Neutrophil (primary cell): ENCODE results near the gene SFRP4.
A peak's percentile ranks its signal among the peaks of the same experiment; 100 is the strongest.
"Not testable (repeated sequence)": the region's sequence is repeated elsewhere in the genome, so short reads cannot be mapped to it uniquely, and the experiment has no call there.

Experiments
- H3K27ac ChIP-seq: fragments of 200-600 bp; sonication (generic); 2 replicates; pipeline ENCODE4 v1.5.1; 2016; ENCODE audit warnings: mild to moderate bottlenecking, moderate library complexity
- H3K27me3 ChIP-seq: fragments of 200-600 bp; sonication (generic); 2 replicates; pipeline ENCODE4 v1.6.0; 2016; ENCODE audit warnings: mild to moderate bottlenecking
- H3K36me3 ChIP-seq: fragments of 200-600 bp; sonication (generic); 2 replicates; pipeline ENCODE4 v1.5.1; 2017
- H3K4me1 ChIP-seq, 2 experiments: fragments of 200-600 bp in 1 of 2; sonication (generic) in 1 of 2; 1 replicate in 1 of 2; 2 replicates in 1 of 2; pipeline versions ENCODE4 v1.5.1 to v1.6.1; 2013 to 2016; ENCODE audit warnings: low read depth in 1 of 2, low read length in 1 of 2, mild to moderate bottlenecking in 1 of 2, moderate library complexity in 1 of 2; ENCODE audit not compliant: control insufficient read depth in 1 of 2, insufficient read depth in 1 of 2
- H3K4me3 ChIP-seq, 2 experiments: fragments of 200-600 bp in 1 of 2; sonication (generic) in 1 of 2; 1 replicate in 1 of 2; 2 replicates in 1 of 2; pipeline ENCODE4 v1.5.1; 2013 to 2016; ENCODE audit warnings: low read depth in 1 of 2, low read length in 1 of 2, mild to moderate bottlenecking in 1 of 2, moderate library complexity in 1 of 2
- H3K9me3 ChIP-seq: fragments of 200-600 bp; sonication (generic); 2 replicates; pipeline ENCODE4 v1.5.1; 2016
- TF ChIP-seq, protein P1 (sequence below): fragments of 200-600 bp; sonication (generic); IDR thresholded peaks from 2 replicates; pipeline ENCODE4 v1.5.1; 2016; ENCODE audit warnings: antibody characterized with exemption

Gene SFRP4

DNA sequence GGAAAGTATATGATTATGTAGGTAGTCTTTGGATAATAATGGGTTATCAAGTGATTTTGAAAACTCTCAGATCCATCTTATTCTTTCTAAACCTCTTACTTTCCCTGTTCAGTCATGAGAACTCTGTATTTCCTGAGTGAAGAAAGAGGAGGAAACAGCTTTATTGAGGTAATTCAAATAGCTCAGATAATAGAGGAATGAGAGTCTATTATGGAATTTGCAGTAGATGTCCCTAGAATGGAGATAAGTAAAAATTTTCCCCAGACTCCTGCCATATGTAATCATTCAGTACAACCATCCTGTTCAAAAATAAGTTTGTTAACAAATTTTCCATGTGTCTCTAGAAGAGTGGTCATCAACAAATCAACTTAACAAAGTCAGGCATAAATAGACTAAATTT is 40.2 kb upstream of the SFRP4 start:
- Histone ChIP-seq H3K36me3 (no peaks in the 10 kb centered on the region), H3K4me1 (peaks cover 25 to 30% of the 10 kb centered on the region in 2 experiments), H3K27ac (peak overlapping the region; percentile 64), H3K27me3 (no peaks in the 10 kb centered on the region), H3K9me3 (no peaks in the 10 kb centered on the region), H3K4me3 (no peak overlapping the region)
- TF ChIP-seq, protein P1, sequence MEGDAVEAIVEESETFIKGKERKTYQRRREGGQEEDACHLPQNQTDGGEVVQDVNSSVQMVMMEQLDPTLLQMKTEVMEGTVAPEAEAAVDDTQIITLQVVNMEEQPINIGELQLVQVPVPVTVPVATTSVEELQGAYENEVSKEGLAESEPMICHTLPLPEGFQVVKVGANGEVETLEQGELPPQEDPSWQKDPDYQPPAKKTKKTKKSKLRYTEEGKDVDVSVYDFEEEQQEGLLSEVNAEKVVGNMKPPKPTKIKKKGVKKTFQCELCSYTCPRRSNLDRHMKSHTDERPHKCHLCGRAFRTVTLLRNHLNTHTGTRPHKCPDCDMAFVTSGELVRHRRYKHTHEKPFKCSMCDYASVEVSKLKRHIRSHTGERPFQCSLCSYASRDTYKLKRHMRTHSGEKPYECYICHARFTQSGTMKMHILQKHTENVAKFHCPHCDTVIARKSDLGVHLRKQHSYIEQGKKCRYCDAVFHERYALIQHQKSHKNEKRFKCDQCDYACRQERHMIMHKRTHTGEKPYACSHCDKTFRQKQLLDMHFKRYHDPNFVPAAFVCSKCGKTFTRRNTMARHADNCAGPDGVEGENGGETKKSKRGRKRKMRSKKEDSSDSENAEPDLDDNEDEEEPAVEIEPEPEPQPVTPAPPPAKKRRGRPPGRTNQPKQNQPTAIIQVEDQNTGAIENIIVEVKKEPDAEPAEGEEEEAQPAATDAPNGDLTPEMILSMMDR = no peak

DNA sequence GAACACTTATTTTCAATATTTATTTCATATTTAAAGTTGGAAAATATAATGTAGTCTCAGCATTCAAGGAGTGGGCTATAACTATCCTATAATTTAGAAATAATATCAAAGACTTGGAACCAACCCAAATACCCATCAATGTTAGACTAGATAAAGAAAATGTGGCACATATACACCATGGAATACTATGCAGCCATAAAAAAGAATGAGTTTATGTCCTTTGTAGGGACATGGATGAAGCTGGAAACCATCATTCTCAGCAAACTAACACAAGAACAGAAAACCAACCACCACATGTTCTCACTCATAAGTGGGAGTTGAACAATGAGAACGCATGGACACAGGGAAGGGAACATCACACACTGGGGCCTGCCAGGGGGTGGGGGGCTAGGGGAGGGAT is 37.6 kb upstream of the SFRP4 start:
- H3K27me3 ChIP-seq, H3K36me3 ChIP-seq, H3K9me3 ChIP-seq, H3K27ac ChIP-seq, H3K4me3 ChIP-seq: not testable (repeated sequence)
- H3K4me1 ChIP-seq = peaks cover 26 to 30% of the 10 kb centered on the region in 2 experiments

DNA sequence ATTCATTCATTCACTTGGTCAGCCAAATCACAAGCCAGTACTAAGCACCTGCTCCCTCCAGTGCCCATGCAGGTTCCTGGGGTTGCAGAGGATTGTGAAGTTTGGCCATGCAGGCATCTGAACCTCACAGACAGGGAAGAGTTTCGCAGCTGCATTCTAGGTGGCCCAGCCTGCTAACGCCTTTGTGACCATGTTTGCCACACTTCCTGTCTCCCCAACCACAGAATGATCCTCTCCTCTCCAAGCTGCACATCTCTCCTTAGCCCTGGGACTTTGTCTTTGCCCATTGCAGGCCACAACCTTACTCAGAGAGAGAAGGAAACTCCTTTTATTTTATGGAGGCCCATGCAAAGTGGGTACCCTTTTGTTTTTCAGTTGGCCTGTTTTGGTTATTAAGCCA is 35.6 kb upstream of the SFRP4 start:
- Histone ChIP-seq H3K9me3 (no peaks in the 10 kb centered on the region), H3K4me1 (peaks cover 26 to 30% of the 10 kb centered on the region in 2 experiments), H3K27me3 (no peaks in the 10 kb centered on the region), H3K4me3 (no peak overlapping the region), H3K36me3 (no peaks in the 10 kb centered on the region), H3K27ac (no peak overlapping the region)
- TF ChIP-seq, protein P1 = no peak

DNA sequence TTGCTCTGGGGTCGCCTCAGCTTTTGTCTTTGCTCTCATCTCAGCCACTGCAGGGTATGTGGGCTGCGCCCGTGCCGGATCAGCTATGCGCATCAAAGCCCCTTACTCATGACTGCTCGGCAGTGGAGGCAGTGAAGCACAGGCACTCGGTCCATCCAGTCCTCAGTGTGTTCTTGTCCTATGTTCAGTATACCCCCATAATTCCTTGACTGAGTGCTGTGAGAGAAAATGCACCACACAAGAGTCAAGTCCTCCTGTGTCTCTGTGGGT is 31.3 kb upstream of the SFRP4 start:
- H3K4me1 ChIP-seq = peaks cover 11 to 12% of the 10 kb centered on the region in 2 experiments
- no peaks in the 10 kb centered on the region for H3K27me3 ChIP-seq
- H3K36me3 ChIP-seq = no peaks in the 10 kb centered on the region
- no peaks in the 10 kb centered on the region for H3K9me3 ChIP-seq
- no peak overlapping the region for H3K27ac ChIP-seq
- TF ChIP-seq, protein P1 = no peak
- no peak overlapping the region for H3K4me3 ChIP-seq

DNA sequence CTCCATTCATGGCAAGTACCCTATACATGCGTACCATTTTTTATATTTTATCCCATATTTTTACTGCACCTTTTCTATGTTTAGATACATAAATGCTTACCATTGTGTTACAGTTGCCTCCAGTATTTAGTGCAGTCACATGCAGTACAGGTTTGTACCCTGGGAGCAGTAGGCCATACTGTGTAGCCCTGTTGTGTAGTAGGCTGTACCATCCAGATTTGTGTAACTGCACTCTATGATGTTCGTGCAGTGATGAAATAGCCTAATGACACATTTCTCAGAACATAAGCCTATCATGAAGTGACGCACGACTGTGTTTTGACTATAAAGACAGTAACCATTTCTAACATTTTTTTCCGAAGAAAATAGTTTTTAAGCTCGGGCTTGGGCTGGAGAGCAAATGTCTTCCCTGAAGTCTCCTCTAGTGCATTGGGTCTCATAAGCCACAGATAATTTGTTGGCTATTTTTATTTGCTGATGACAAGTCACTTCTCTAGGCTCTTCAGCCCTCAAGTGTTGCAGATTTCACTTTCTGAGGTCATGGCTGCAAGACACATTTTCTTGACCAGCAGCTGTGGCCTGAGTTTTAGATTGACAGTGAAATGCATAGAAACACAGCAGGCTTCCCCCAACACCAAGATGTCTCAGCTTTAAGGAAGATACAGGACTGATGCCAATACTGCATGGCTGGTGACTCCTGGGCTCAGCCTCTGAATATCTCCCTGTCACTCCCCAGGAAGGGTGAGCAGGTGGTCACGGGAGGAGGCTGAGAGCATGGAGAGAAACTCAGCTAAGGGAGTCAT is 30.7 kb upstream of the SFRP4 start:
- H3K9me3 ChIP-seq = no peaks in the 10 kb centered on the region

DNA sequence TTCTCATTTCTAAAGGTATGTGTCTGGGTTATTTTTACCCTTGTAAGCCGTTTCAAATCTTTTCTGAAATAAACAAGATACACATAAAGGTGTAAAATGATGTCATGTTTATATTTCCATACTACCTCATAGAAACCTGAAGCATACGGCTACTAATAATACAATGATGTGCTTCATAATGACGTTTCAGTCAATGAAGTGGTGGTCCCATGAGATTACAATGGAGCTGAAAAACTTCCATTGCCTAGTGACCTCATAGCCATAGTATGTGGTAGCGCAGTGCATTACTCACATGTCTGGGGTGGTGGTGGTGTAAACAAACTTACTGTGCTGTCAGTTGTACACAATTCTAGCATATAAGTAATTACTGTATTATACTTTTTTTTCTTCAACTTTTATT is 28.7 kb upstream of the SFRP4 start:
- H3K27ac ChIP-seq = no peak overlapping the region
- H3K27me3 ChIP-seq = no peaks in the 10 kb centered on the region
- H3K36me3 ChIP-seq = no peaks in the 10 kb centered on the region
- H3K4me1 ChIP-seq = no peaks in the 10 kb centered on the region
- TF ChIP-seq, protein P1 = no peak
- no peaks in the 10 kb centered on the region for H3K9me3 ChIP-seq
- H3K4me3 ChIP-seq = no peak overlapping the region

More for the DNA sequence above, 30.7 kb upstream of the SFRP4 start:
- TF ChIP-seq, protein P1 = no peak
- no peaks in the 10 kb centered on the region for H3K36me3 ChIP-seq
- H3K27me3 ChIP-seq = no peaks in the 10 kb centered on the region
- peaks cover 5 to 6% of the 10 kb centered on the region in 2 experiments for H3K4me1 ChIP-seq
- H3K4me3 ChIP-seq = no peak overlapping the region
- no peak overlapping the region for H3K27ac ChIP-seq
